AG09309 (cell line): ENCODE data around the gene FUT7.

Experiments
- DNase-seq: peaks from one replicate; pipeline ENCODE4 v3.0.0-alpha.2; 2010; ENCODE audit warnings: low read depth
- H3K4me3 ChIP-seq: 2 replicates; pipeline ENCODE4 v1.5.1; 2011; ENCODE audit warnings: mild to moderate bottlenecking, low read depth, low read length, moderate library complexity; ENCODE audit not compliant: control insufficient read depth
- CTCF ChIP-seq: IDR thresholded peaks from 2 replicates; pipeline ENCODE4 v1.5.1; 2011; ENCODE audit warnings: mild to moderate bottlenecking, low read depth, low read length, inconsistent platforms; ENCODE audit not compliant: insufficient read depth, control insufficient read depth; ENCODE audit errors: missing control alignments

The FUT7 gene

GRCh38 chr9:137058521-137059234 lies 26.8 kb upstream of the FUT7 start:
- TF ChIP-seq CTCF, result no peak
- DNase-seq, result no peak
- no peak overlapping the region for H3K4me3 ChIP-seq

- TF ChIP-seq CTCF, result no peak
- H3K4me3 ChIP-seq, result no peak overlapping the region
- DNase-seq, result no peak
These were observed 25.7 kb upstream of the FUT7 start for GRCh38 chr9:137057545-137057944.

GRCh38 chr9:137056739-137057415 lies 25.0 kb upstream of the FUT7 start:
- TF ChIP-seq CTCF, result no peak

GRCh38 chr9:137055385-137056364 lies 23.8 kb upstream of the FUT7 start:
- TF ChIP-seq CTCF, result no peak
- no peak for DNase-seq
- H3K4me3 ChIP-seq, result no peak overlapping the region

More at GRCh38 chr9:137056739-137057415, 25.0 kb upstream of the FUT7 start:
- H3K4me3 ChIP-seq, result no peak overlapping the region
- DNase-seq, result no peak

- no peak for DNase-seq
- H3K4me3 ChIP-seq, result no peak overlapping the region
- TF ChIP-seq CTCF, result no peak
These were observed 23.1 kb upstream of the FUT7 start for GRCh38 chr9:137054932-137055384.
